GM19240 (cell line): ENCODE results near the gene GORASP2.

Source experiments
- DNase-seq: peaks from one replicate; pipeline ENCODE4 v3.0.0; 2011; ENCODE audit warnings: low spot score; ENCODE audit not compliant: insufficient read length

GORASP2 gene

GRCh38 chr2:170965446-170966225 is 36.6 kb downstream of the GORASP2 start:
- no peak for DNase-seq

GRCh38 chr2:170966648-170967396 is 37.8 kb downstream of the GORASP2 start:
- DNase-seq, result no peak

- no peak for DNase-seq
These were observed 38.5 kb downstream of the GORASP2 start for GRCh38 chr2:170967553-170967952.

GRCh38 chr2:170968205-170969003 is 39.4 kb downstream of the GORASP2 start:
- DNase-seq, result no peak

- DNase-seq, result no peak
These were observed 40.0 kb downstream of the GORASP2 start for GRCh38 chr2:170969030-170969429.

GRCh38 chr2:170969872-170970496 is 40.9 kb downstream of the GORASP2 start:
- no peak for DNase-seq

GRCh38 chr2:170971071-170971470 is 42.0 kb downstream of the GORASP2 start:
- DNase-seq, result no peak

GRCh38 chr2:170972296-170973224 is 43.5 kb downstream of the GORASP2 start:
- DNase-seq, result no peak

- no peak for DNase-seq
These were observed 44.1 kb downstream of the GORASP2 start for GRCh38 chr2:170973225-170973491.

- peak; percentile 84 for DNase-seq
These were observed 44.6 kb downstream of the GORASP2 start for GRCh38 chr2:170973492-170974303.

GRCh38 chr2:170974304-170974993 is 45.4 kb downstream of the GORASP2 start:
- DNase-seq, result no peak

GRCh38 chr2:170975127-170975942 is 46.3 kb downstream of the GORASP2 start:
- no peak for DNase-seq

- DNase-seq, result no peak
These were observed 46.9 kb downstream of the GORASP2 start for GRCh38 chr2:170975943-170976270.

GRCh38 chr2:170984079-170984478 is 55.0 kb downstream of the GORASP2 start:
- DNase-seq, result no peak

GRCh38 chr2:170985407-170985806 is 56.4 kb downstream of the GORASP2 start:
- no peak for DNase-seq

GRCh38 chr2:170986566-170987258 is 57.7 kb downstream of the GORASP2 start:
- no peak for DNase-seq

- no peak for DNase-seq
These were observed 62.5 kb downstream of the GORASP2 start for GRCh38 chr2:170991398-170992182.
